Vagina (tissue), 2 donors: ENCODE data around the gene CNTN5.

ENCODE experiments used
- CTCF ChIP-seq, 3 experiments: fragments of 450-650 bp in 2 of 3; fragments of 200-600 bp in 1 of 3; sonication (generic) in 1 of 3; IDR thresholded peaks; one replicate each; pipeline ENCODE4 v1.5.1; 2017 to 2019; ENCODE audit warnings: antibody characterized with exemption in 3 of 3, mild to moderate bottlenecking in 2 of 3, moderate library complexity in 2 of 3
- POLR2A ChIP-seq, 2 donors: fragments of 450-650 bp; IDR thresholded peaks; one replicate each; pipeline ENCODE4 v1.6.1; 2017; ENCODE audit warnings: antibody characterized with exemption in 2 of 2, mild to moderate bottlenecking in 2 of 2, moderate library complexity in 2 of 2
- POLR2AphosphoS5 ChIP-seq, 2 donors: sonication (generic); formaldehyde crosslinking; IDR thresholded peaks; one replicate each; pipeline ENCODE4 v1.9.0; 2017; ENCODE audit warnings: antibody characterized with exemption in 2 of 2, mild to moderate bottlenecking in 2 of 2, low read depth in 1 of 2; ENCODE audit not compliant: insufficient read depth in 1 of 2

- no peak for TF ChIP-seq CTCF (IDR thresholded peaks at IDR 0.05)
- TF ChIP-seq POLR2A (IDR thresholded peaks at IDR 0.05): no peak
- TF ChIP-seq POLR2AphosphoS5 (IDR thresholded peaks at IDR 0.05; ENCODE audit: insufficient read depth in 1 of 2, low read depth in 1 of 2): no peak
These were observed 355.7 kb downstream of the CNTN5 start for GRCh38 chr11:99376463-99376862.
